GM12892 (cell line): Measurements from ENCODE around the gene IGFBP2. TPM values are rescaled to one million over a fixed set of nuclear protein-coding genes. Genes with fewer than 3 reads are reported as not detected.

ENCODE experiments used
- DNase-seq: peaks from one replicate; pipeline ENCODE4 v3.0.0; 2011; ENCODE audit not compliant: insufficient read length
- FAIRE-seq: peaks from 2 replicates; lab custom pipeline; 2011; peaks lifted over from hg19 to GRCh38; lab: Jason Lieb, UNC
- POLR2A ChIP-seq: IDR thresholded peaks from 2 replicates; pipeline ENCODE4 v1.6.1; 2011; ENCODE audit warnings: low read depth, low read length, control low read depth
- POLR2AphosphoS5 ChIP-seq: IDR thresholded peaks from 2 replicates; pipeline ENCODE4 v1.6.1; 2011; ENCODE audit warnings: low read depth, low read length, control low read depth
- TAF1 ChIP-seq: IDR thresholded peaks from 2 replicates; pipeline ENCODE4 v1.6.1; 2011; ENCODE audit warnings: low read depth, mild to moderate bottlenecking, control low read depth, low read length, borderline replicate concordance
- polyA plus RNA-seq: library from polyadenylated mRNA; unstranded; fragments of >200 nt; gene quantifications from one replicate; pipeline ENCODE4 v1.2.1, GENCODE V29; 2012; ENCODE audit warnings: missing spikeins, inconsistent platforms; ENCODE audit not compliant: missing spikeins

The IGFBP2 gene, protein sequence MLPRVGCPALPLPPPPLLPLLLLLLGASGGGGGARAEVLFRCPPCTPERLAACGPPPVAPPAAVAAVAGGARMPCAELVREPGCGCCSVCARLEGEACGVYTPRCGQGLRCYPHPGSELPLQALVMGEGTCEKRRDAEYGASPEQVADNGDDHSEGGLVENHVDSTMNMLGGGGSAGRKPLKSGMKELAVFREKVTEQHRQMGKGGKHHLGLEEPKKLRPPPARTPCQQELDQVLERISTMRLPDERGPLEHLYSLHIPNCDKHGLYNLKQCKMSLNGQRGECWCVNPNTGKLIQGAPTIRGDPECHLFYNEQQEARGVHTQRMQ
- polyA plus RNA-seq, result 1.5 TPM

DNA sequence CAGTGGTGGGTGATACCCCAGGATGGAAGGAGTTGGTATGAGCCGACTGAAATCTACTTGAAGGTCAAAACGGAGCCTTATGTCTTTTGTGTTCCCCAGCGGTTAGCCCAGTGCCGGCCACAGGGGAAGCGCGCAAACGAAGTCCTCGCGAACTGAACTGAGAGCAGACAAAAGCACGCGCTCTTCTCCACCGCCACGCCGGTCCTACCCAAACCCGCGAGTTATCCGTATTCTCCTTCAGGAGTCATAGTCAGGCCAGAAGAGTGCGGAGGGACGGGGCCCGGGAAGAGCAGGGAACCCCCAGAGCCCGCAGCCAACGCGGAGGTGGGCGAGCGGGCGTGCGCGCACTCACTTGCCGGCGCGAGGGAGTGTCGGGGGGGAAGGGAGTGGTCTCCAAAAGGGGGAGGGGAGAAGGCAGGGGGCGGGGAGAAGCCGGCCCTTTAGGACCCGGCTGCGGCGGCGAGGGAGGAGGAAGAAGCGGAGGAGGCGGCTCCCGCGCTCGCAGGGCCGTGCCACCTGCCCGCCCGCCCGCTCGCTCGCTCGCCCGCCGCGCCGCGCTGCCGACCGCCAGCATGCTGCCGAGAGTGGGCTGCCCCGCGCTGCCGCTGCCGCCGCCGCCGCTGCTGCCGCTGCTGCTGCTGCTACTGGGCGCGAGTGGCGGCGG is at the start of gene IGFBP2:
Gene IGFBP2, plus strand, starts transcription at position 469 of the 664 bp plus-strand sequence. Its CDS starts 104 bp downstream, at position 573.
- TF ChIP-seq POLR2AphosphoS5 (no peak), TAF1 (no peak), POLR2A (no peak)
- DNase-seq (no peak), FAIRE-seq (no peak)

- no peak for TF ChIP-seq TAF1
- TF ChIP-seq POLR2A, result no peak
- no peak for TF ChIP-seq POLR2AphosphoS5
- FAIRE-seq (no peak), DNase-seq (no peak)
Observed at GRCh38 chr2:216583606-216584005, 49.6 kb upstream of the IGFBP2 start.

GRCh38 chr2:216584112-216584511 is 49.1 kb upstream of the IGFBP2 start:
- no peak for TF ChIP-seq TAF1
- no peak for TF ChIP-seq POLR2A
- TF ChIP-seq POLR2AphosphoS5, result no peak
- DNase-seq, result no peak
- FAIRE-seq, result no peak

DNA sequence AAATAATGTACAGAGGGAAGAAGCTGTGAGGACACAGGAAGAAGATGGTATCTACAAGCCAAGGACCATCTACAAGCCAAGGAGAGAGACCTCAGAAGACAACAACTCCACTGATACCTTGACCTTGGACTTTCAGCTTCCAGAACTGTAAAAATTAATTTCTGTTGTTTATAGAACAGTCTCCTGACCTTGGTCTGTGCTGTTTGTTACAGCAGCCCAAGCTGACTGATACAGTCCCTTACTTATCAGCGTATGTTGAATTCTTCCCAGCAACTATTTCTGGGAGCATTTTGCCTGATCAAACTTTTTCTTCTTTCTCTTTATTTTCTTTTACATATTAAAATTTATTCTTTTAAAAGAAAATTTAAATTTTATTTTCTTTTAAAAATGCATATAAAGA is 47.8 kb upstream of the IGFBP2 start:
- FAIRE-seq, result no peak
- TF ChIP-seq POLR2A (no peak), TAF1 (no peak), POLR2AphosphoS5 (no peak)
- DNase-seq, result no peak

DNA sequence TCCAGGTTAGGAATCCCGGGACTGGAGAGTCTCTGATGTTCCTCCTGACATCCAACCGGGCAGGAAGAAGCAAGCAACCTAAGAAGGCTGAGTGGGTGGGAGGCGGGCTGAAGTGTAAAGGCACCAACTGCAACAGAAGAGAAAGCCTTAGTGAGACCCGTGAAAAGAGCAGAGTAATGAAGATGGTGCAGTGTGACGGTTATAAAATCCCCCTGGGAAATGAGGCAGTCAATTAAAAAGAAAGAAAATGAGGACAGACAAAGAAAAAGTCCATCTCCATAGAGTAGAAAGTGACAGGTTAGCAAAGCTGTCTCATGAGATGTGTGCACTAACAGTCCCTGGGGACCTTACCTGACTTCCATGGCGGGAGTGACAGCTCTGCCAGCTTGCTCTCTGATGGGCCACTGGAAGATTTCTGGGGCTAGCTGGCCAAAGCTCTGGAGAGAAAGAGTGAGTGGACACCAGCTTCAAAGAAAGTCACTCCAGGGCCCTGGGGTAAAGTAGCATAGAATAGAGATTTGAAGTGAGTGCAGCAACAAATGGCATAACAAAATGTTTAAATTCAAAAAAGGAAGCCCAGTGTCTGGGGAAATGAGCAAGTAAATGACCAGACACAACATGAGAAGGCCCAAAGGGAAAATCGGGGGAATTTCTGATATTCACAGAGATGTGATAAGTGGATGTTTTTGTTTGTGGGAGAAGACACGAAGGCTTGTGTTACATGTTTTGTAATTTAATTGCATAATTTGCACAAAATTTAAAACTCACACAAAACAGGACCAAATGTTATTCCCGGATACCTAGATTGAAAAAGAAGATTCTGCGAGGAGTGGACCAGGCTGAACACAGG is 44.1 kb upstream of the IGFBP2 start:
- no peak for FAIRE-seq

GRCh38 chr2:216589791-216590190 is 43.4 kb upstream of the IGFBP2 start:
- FAIRE-seq (no peak), DNase-seq (no peak)
- no peak for TF ChIP-seq TAF1
- TF ChIP-seq POLR2AphosphoS5, result no peak
- TF ChIP-seq POLR2A, result no peak

More for the DNA sequence above, 44.1 kb upstream of the IGFBP2 start:
- DNase-seq, result no peak
- TF ChIP-seq TAF1 (no peak), POLR2A (no peak), POLR2AphosphoS5 (no peak)

GRCh38 chr2:216590780-216591179 is 42.4 kb upstream of the IGFBP2 start:
- TF ChIP-seq POLR2A (no peak), TAF1 (no peak), POLR2AphosphoS5 (no peak)
- DNase-seq, result no peak
- no peak for FAIRE-seq

DNA sequence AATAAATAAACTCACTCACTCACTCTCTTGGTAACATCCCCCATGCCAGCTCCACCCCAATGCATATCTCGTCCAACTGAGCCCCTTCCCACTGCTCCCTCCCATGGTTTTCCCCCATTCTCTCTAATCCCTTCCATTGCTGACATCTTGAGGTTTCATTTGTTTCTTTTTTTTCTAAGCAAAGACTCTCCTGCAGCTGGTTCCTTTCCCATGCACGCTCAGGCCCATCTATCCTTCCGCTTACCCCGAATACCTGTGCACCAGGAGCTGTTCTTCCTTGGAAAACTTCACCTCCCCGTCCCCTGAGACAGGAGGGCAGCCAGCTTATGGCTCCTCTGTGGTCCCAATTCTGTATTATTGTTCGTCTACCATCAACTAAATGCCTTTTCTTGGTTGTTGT is 41.7 kb upstream of the IGFBP2 start:
- no peak for DNase-seq
- FAIRE-seq, result no peak
- no peak for TF ChIP-seq TAF1
- TF ChIP-seq POLR2AphosphoS5, result no peak
- no peak for TF ChIP-seq POLR2A

DNA sequence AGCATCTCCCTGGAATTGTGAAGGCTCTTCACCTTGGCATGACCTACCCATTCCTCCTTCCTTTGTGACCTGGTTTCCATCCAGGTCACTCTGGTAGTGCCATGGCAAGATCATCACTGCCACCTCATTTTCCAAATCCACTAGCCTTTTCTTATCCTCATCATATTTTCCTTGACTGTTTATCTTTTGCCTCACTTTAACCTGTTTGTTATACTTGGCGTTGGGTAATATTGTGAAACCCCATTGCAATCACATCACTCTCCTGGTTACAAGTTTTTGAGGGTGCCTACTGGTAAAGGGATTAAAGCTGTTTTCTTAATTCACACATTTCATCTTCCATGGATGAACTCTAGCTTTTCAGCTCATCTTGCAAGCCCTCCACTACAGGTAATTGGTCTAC is 39.1 kb upstream of the IGFBP2 start:
- TF ChIP-seq POLR2A (no peak), TAF1 (no peak), POLR2AphosphoS5 (no peak)
- FAIRE-seq (no peak), DNase-seq (no peak)

DNA sequence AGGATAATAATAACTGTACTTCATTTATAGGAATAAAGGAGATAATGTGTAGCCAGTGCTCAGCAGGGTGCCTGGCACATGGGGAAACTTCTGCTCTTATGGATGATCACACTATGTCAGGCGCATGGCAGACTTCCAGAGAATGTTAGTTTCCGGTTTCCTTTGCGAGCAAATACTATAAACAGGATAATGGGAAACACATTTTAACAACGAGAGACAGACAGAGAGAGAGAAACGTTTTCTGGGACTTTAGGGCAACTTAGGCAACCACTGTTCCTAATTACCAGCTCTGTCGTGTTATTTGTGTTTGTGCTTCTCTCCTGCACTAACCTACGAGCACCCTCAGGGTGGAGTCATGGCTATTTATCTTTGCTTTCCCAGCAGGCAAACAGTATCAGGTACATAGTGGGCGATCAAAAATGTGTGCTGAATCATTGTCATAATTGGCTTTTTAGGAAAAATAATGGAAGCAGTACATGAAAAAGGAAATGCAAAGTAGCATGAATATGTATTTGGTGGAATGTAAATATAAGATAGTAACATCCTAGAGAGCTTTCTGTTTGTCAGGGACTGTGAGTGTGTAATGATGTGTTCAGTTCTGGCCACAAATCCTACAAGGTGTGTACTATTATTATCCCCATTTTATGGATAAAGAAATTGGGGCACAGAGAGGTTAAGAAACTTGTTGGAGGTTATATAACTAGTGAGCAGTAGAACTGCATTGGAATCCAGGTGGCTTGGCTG is 36.8 kb upstream of the IGFBP2 start:
- no peak for DNase-seq
- FAIRE-seq, result no peak
- TF ChIP-seq POLR2A (no peak), POLR2AphosphoS5 (no peak), TAF1 (no peak)
